K562 (cell line): ENCODE results near the gene SLC6A13. TPM values are rescaled to one million over a fixed set of nuclear protein-coding genes. Genes with fewer than 3 reads are reported as not detected.

Experiments
- NFRKB ChIP-seq: fragments of 450-650 bp; IDR thresholded peaks from 2 replicates; pipeline ENCODE4 v1.6.1; 2016; ENCODE audit warnings: low read depth
- polyA plus RNA-seq, 8 experiments: library from polyadenylated mRNA; depleted of rRNA in 4 of 8; stranded (reverse) in 5 of 8; unstranded in 3 of 8; fragments of >200 nt; fragmentation: Nextera tagmentation in 2 of 8; fragmentation: Illumina TruSeq in 1 of 8; extraction: Ambion mirVana in 2 of 8; extraction: Trizol in 1 of 8; gene quantifications; 2 replicates each; pipeline versions ENCODE4 v1.2.1 to v1.2.3, GENCODE V29; 2011 to 2014; ENCODE audit warnings: inconsistent platforms in 1 of 8, missing spikeins in 1 of 8
- total RNA-seq, 7 experiments: library from RNA; depleted of rRNA in 6 of 7; stranded (reverse); fragments of >200 nt in 6 of 7; fragmentation: Illumina TruSeq in 2 of 7; extraction: Trizol in 2 of 7; gene quantifications; 2 replicates each; pipeline versions ENCODE4 v1.2.1 to v1.2.3, GENCODE V29; 2011 to 2021; ENCODE audit warnings: low replicate concordance in 1 of 7
- TF ChIP-seq, protein P1 (sequence below): fragments of 250-450 bp; sonication (Bioruptor Pico); IDR thresholded peaks from 2 replicates; pipeline ENCODE4 v1.5.0; 2022; ENCODE audit warnings: mild to moderate bottlenecking
- TF ChIP-seq, protein P2 (sequence below): sonication (generic); formaldehyde crosslinking; IDR thresholded peaks from 2 replicates; pipeline ENCODE4 v1.8.0; 2022; ENCODE audit warnings: mild to moderate bottlenecking, missing genetic modification reagents, borderline replicate concordance
- TF ChIP-seq, protein P3 (sequence below): sonication (generic); formaldehyde crosslinking; IDR thresholded peaks from 2 replicates; pipeline ENCODE4 v1.8.0; 2022; ENCODE audit warnings: missing genetic modification reagents, mild to moderate bottlenecking, borderline replicate concordance

SLC6A13 gene
- total and polyA plus RNA-seq, 9 of the 15 experiments (the other 6 are each of a cell fraction or from before 2014, with no cell fraction given), result 0.06 to 0.33 (median 0.22) TPM; not detected in 4

DNA sequence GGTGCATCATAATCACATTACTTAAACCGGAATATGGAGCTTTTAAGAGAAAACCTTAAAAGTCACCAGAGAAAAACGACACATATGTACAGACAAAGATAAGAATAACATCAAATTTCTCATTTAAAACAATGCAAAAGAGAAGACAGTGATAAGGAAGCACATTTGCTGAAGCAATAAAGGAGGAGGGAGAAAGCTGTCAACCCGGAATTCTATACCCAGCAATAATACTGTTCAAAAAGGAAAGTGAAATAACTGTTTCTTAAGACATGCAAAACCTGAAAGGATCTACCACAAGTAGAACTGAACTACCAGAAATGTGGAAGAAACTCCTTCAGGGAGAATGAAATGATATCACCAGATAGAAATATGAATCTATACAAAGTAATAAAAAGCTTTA is 15.4 kb downstream of the SLC6A13 start (continued):
- TF ChIP-seq, protein P1, sequence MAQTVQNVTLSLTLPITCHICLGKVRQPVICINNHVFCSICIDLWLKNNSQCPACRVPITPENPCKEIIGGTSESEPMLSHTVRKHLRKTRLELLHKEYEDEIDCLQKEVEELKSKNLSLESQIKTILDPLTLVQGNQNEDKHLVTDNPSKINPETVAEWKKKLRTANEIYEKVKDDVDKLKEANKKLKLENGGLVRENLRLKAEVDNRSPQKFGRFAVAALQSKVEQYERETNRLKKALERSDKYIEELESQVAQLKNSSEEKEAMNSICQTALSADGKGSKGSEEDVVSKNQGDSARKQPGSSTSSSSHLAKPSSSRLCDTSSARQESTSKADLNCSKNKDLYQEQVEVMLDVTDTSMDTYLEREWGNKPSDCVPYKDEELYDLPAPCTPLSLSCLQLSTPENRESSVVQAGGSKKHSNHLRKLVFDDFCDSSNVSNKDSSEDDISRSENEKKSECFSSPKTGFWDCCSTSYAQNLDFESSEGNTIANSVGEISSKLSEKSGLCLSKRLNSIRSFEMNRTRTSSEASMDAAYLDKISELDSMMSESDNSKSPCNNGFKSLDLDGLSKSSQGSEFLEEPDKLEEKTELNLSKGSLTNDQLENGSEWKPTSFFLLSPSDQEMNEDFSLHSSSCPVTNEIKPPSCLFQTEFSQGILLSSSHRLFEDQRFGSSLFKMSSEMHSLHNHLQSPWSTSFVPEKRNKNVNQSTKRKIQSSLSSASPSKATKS (CRISPR knock-in tag), result no peak
- TF ChIP-seq, protein P2, sequence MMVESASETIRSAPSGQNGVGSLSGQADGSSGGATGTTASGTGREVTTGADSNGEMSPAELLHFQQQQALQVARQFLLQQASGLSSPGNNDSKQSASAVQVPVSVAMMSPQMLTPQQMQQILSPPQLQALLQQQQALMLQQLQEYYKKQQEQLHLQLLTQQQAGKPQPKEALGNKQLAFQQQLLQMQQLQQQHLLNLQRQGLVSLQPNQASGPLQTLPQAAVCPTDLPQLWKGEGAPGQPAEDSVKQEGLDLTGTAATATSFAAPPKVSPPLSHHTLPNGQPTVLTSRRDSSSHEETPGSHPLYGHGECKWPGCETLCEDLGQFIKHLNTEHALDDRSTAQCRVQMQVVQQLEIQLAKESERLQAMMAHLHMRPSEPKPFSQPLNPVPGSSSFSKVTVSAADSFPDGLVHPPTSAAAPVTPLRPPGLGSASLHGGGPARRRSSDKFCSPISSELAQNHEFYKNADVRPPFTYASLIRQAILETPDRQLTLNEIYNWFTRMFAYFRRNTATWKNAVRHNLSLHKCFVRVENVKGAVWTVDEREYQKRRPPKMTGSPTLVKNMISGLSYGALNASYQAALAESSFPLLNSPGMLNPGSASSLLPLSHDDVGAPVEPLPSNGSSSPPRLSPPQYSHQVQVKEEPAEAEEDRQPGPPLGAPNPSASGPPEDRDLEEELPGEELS (CRISPR knock-in tag), result no peak
- no peak for TF ChIP-seq NFRKB
- TF ChIP-seq, protein P3, sequence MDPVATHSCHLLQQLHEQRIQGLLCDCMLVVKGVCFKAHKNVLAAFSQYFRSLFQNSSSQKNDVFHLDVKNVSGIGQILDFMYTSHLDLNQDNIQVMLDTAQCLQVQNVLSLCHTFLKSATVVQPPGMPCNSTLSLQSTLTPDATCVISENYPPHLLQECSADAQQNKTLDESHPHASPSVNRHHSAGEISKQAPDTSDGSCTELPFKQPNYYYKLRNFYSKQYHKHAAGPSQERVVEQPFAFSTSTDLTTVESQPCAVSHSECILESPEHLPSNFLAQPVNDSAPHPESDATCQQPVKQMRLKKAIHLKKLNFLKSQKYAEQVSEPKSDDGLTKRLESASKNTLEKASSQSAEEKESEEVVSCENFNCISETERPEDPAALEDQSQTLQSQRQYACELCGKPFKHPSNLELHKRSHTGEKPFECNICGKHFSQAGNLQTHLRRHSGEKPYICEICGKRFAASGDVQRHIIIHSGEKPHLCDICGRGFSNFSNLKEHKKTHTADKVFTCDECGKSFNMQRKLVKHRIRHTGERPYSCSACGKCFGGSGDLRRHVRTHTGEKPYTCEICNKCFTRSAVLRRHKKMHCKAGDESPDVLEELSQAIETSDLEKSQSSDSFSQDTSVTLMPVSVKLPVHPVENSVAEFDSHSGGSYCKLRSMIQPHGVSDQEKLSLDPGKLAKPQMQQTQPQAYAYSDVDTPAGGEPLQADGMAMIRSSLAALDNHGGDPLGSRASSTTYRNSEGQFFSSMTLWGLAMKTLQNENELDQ, result no peak
